ENCODE results near the gene KIF13A.
"Not testable (repeated sequence)": the region's sequence is repeated elsewhere in the genome, so short reads cannot be mapped to it uniquely, and the experiment has no call there.

Gene KIF13A

DNA sequence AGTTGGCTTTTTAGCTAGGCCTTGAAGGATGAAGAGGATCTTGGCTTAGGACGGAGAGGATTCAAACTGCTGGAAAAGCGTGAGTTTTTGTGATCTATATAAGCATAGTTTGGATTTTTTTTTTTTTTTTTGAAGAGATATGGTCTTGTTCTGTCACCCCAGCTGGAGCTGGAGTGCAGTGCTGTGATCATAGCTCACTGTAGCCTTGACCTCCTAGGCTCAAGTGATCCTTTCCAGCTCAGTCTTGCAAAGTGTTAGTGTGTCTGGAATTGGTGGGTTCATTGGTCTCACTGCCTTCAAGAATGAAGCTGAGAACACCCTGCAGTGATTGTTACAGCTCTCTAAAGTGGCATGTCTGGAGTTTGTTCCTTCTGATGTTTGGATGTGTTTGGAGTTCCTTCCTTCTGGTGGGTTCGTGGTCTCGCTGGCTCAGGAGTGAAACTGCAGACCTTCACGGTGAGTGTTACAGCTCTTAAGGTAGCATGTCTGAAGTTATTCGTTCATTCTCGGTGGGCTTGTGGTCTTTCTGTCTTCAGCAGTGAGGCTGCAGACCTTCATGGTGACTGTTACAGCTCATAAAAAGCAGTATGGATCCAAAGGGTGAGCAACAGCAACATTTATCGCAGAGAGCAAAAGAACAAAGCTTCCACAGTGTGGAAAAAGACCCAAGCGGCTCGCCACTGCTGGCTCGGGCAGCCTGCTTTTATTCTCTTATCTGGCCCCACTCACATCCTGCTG lies 243.2 kb downstream of the KIF13A start:
- ChIA-PET CTCF (no interaction called here), POLR2A (ENCODE audit: low non-redundant PET) (interaction anchor here (0.5 kb wide), 1 partner anchor 37 kb away, joined by 3 read pairs; no protein-coding TSS in a partner anchor)
- no peak for TF ChIP-seq CTCF (conservative IDR thresholded peaks at IDR 0.05; ENCODE audit: low read depth)
- no peak for DNase-seq (ENCODE audit: low spot score)
- H3K27ac ChIP-seq, result no peak overlapping the region

DNA sequence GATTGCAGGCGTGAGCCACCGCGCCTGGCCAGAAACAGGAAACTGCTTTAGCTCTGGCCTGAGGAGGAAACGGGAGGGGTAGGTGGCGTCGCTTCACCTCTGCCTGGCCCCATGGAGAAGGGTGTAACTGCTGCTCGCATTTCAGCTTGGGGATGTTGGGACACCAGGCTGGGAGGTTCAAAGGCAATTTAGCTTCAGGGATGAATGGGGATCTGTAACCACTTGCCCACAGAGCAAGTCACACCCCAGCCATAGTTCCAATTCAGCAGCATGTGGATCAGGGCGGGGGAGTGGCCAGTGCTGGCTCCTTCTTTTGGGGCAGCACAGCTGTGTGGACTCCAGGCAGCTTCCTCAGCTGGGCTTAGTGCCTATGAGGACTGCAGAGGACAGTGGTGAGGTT lies 245.9 kb downstream of the KIF13A start:
- ChIA-PET POLR2A (ENCODE audit: low non-redundant PET) (no interaction called here), CTCF (no interaction called here)

DNA sequence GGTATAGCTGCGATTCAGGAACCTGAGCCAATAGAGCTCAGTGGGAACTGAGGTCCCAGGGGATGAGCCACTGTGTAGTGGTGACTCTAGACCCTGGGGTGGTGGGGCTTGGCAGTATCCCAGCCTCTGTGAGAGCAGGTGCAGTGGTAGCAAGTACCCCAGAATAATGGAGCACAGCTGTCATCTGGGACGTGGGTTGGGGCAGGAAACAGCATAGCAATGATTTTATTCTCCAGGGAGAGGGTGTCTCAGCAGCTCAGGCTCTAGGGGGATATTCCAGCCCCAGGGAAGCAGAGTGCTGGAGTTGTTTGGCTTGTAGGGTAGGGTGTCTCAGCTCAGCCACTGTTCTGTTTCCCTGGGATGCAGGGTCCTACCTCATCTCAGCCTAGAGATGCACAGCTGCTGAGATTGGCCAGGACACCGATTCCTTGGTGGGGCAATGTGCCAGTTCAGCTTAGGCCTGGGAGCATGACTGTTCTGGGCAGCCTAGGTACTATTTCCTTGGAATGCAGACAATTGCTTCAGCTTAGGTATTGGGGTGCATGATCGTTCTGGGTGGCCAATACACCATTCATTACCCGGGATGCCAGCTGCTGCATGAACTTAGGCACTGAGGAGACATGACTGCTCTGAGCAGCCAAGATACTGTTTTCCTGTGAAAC lies 246.7 kb downstream of the KIF13A start:
- DNase-seq (ENCODE audit: low spot score), result no peak
- ChIA-PET CTCF (no interaction called here), POLR2A (ENCODE audit: low non-redundant PET) (no interaction called here)
- peak overlapping the region; percentile 68 for H3K27ac ChIP-seq
- TF ChIP-seq CTCF (conservative IDR thresholded peaks at IDR 0.05; ENCODE audit: low read depth), result no peak

More for the DNA sequence above, 245.9 kb downstream of the KIF13A start:
- no peak for TF ChIP-seq CTCF (conservative IDR thresholded peaks at IDR 0.05; ENCODE audit: low read depth)
- H3K27ac ChIP-seq, result peak overlapping the region; percentile 68
- DNase-seq (ENCODE audit: low spot score), result peak; percentile 32

GRCh38 chr6:17737704-17738252 lies 249.7 kb downstream of the KIF13A start:
- no peak for DNase-seq (ENCODE audit: low spot score)
- no peak for TF ChIP-seq CTCF (conservative IDR thresholded peaks at IDR 0.05; ENCODE audit: low read depth)
- CTCF ChIA-PET, result interaction anchor here (0.6 kb wide), 1 partner anchor 11 kb away, joined by 3 read pairs; no protein-coding TSS in a partner anchor
- POLR2A ChIA-PET (ENCODE audit: low non-redundant PET), result no interaction called here
- H3K27ac ChIP-seq, result no peak overlapping the region

- CTCF ChIA-PET; DNase-seq (ENCODE audit: low spot score); H3K27ac ChIP-seq; POLR2A ChIA-PET (ENCODE audit: low non-redundant PET): not testable (repeated sequence)
Measured at GRCh38 chr6:17735311-17735710, 252.1 kb downstream of the KIF13A start.

DNA sequence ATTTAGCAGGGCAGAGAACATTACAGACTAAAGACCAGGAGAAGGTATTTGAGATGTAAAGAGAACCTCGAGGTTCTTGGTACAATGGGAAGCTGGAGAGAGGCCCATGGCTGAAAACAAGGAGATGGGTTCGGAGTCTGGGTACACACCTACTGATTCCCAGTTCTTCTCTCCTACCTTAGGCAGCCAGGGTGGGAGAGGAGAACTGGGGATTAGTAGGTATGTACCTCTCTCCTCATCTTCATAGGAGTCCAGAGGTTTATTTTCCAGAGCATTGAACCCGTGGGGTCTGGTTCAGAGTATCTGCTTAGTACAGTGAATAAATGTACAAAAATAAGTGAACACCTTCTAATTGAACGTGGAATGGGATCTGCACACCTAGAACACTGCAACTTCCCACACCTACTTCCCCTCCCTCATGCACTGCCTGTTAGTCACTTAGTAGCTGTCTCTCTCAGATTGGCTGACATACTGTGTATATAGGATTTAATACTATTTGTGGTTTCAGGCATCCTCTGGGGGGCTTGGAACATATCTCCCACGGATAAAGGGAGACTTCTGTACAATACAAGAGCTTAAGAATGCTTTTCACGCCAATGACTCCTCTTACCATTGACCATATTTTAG lies 257.2 kb downstream of the KIF13A start:
- ChIA-PET CTCF (interaction anchor here (0.7 kb wide), 1 partner anchor 567 kb away, joined by 4 read pairs; no protein-coding TSS in a partner anchor), POLR2A (ENCODE audit: low non-redundant PET) (no interaction called here)
- no peak for TF ChIP-seq CTCF (conservative IDR thresholded peaks at IDR 0.05; ENCODE audit: low read depth)
- no peak for DNase-seq (ENCODE audit: low spot score)
- no peak overlapping the region for H3K27ac ChIP-seq

Measured in RWPE1 (cell line).